Activated CD4-positive, alpha-beta T cell treated with anti-CD3 and anti-CD28 coated beads, Interleukin-2, amount 50 U/mL, for 4 hours (primary cell): ENCODE results near the gene CTDSP2.
A peak's percentile ranks its signal among the peaks of the same experiment; 100 is the strongest.
"Not testable (repeated sequence)": the region's sequence is repeated elsewhere in the genome, so short reads cannot be mapped to it uniquely, and the experiment has no call there.

Experiments used
- DNase-seq, 2 experiments: peaks; one replicate each; pipeline ENCODE4 v3.0.0-alpha.2; 2020

CTDSP2 gene

GRCh38 chr12:57852200-57852599 lies 5.7 kb upstream of the CTDSP2 start:
- no peak for DNase-seq

- no peak for DNase-seq
These were observed 5.0 kb upstream of the CTDSP2 start for GRCh38 chr12:57851552-57851951.

- no peak for DNase-seq
These were observed 4.4 kb upstream of the CTDSP2 start for GRCh38 chr12:57850854-57851430.

- DNase-seq = not testable (repeated sequence)
These were observed 2.9 kb upstream of the CTDSP2 start for GRCh38 chr12:57849447-57849846.

GRCh38 chr12:57849035-57849434 lies 2.5 kb upstream of the CTDSP2 start:
- DNase-seq = no peak

- DNase-seq = no peak
These were observed 1.7 kb upstream of the CTDSP2 start for GRCh38 chr12:57848208-57848607.

- DNase-seq = peak; percentile 15 to 22
These were observed 298 bp downstream of the CTDSP2 start for GRCh38 chr12:57846285-57846576.

GRCh38 chr12:57845478-57846284 lies 848 bp downstream of the CTDSP2 start:
- peak; percentile 49 to 51 for DNase-seq

GRCh38 chr12:57844709-57845477 lies 1.6 kb downstream of the CTDSP2 start:
- DNase-seq = peak; percentile 18 to 24

GRCh38 chr12:57842342-57843294 lies 3.9 kb downstream of the CTDSP2 start:
- DNase-seq = peak in 1 of 2 experiments; percentile 21

GRCh38 chr12:57841445-57841844 lies 5.1 kb downstream of the CTDSP2 start:
- DNase-seq = no peak

- no peak for DNase-seq
These were observed 5.8 kb downstream of the CTDSP2 start for GRCh38 chr12:57840726-57841125.

- DNase-seq = no peak
These were observed 6.5 kb downstream of the CTDSP2 start for GRCh38 chr12:57839996-57840395.

GRCh38 chr12:57838594-57839302 lies 7.8 kb downstream of the CTDSP2 start:
- no peak for DNase-seq

- no peak for DNase-seq
These were observed 8.5 kb downstream of the CTDSP2 start for GRCh38 chr12:57837864-57838562.

- DNase-seq = no peak
These were observed 9.8 kb downstream of the CTDSP2 start for GRCh38 chr12:57836442-57837375.

- no peak for DNase-seq
These were observed 10.9 kb downstream of the CTDSP2 start for GRCh38 chr12:57835366-57836288.

- no peak for DNase-seq
These were observed 12.2 kb downstream of the CTDSP2 start for GRCh38 chr12:57834086-57834876.
